ENCODE results near the gene FANCC.

DNA sequence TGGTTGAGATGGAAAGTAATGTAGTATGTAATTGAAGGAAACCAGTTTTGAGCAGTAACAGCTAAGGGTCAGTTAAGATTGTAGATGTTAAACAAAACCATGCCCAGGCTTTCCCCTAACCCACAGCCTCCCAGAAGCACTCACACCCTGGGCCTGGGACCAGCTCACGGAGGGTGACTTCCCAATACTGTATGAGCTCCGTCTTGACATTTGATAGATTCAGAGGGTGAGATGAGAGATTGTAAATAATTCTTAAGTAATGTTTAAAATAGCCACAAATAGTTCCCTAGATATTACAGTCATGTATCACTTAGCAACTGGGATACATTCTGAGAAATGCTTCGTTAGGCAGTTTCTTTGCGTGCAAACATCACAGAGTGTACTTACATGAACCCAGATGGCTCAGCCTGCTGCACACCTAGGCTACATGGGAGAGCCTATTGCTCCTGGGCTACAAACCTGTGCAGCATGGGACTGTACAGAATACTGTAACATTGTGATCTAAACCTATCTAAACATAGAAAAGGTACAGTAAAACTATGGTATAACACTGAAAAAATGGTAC lies 140.7 kb downstream of the FANCC start:
- TF ChIP-seq, protein P1, sequence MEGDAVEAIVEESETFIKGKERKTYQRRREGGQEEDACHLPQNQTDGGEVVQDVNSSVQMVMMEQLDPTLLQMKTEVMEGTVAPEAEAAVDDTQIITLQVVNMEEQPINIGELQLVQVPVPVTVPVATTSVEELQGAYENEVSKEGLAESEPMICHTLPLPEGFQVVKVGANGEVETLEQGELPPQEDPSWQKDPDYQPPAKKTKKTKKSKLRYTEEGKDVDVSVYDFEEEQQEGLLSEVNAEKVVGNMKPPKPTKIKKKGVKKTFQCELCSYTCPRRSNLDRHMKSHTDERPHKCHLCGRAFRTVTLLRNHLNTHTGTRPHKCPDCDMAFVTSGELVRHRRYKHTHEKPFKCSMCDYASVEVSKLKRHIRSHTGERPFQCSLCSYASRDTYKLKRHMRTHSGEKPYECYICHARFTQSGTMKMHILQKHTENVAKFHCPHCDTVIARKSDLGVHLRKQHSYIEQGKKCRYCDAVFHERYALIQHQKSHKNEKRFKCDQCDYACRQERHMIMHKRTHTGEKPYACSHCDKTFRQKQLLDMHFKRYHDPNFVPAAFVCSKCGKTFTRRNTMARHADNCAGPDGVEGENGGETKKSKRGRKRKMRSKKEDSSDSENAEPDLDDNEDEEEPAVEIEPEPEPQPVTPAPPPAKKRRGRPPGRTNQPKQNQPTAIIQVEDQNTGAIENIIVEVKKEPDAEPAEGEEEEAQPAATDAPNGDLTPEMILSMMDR (IDR thresholded peaks at IDR 0.05), result no peak
- no peak for TF ChIP-seq POLR2A (IDR thresholded peaks at IDR 0.05)
